Right kidney (tissue), 9 donors: ENCODE measurements around the gene CKAP4.
"Not testable (repeated sequence)": the region's sequence is repeated elsewhere in the genome, so short reads cannot be mapped to it uniquely, and the experiment has no call there.

ENCODE experiments used
- DNase-seq: peaks from one replicate; pipeline ENCODE4 v3.0.0-alpha.2; 2016
- long read RNA-seq, 8 donors: transcript quantifications; one replicate each; lab custom pipeline, GENCODE V29; 2026

CKAP4 gene
- long read RNA-seq, donor 1, transcript CKAP4-201 (2 exons, 3,093 nt) = major isoform, 46 of 54 reads
- long read RNA-seq, donor 1, partial matches to known transcripts = 8 of 54 reads
- long read RNA-seq, donor 1, other reads (novel, unspliced or antisense) = 0 of 54 reads
- long read RNA-seq, donor 2, transcript CKAP4-201 (2 exons, 3,093 nt) = major isoform, 38 of 39 reads
- long read RNA-seq, donor 2, partial matches to known transcripts = 0 of 39 reads
- long read RNA-seq, donor 2, other reads (novel, unspliced or antisense) = 0 of 39 reads
- long read RNA-seq, donor 3, transcript CKAP4-201 (2 exons, 3,093 nt) = major isoform, 20 of 20 reads
- long read RNA-seq, donor 3, partial matches to known transcripts = 0 of 20 reads
- long read RNA-seq, donor 3, other reads (novel, unspliced or antisense) = 0 of 20 reads
- long read RNA-seq, donor 4, transcript CKAP4-201 (2 exons, 3,093 nt) = major isoform, 32 of 39 reads
- long read RNA-seq, donor 4, partial matches to known transcripts = 7 of 39 reads
- long read RNA-seq, donor 4, other reads (novel, unspliced or antisense) = 0 of 39 reads
- long read RNA-seq, donor 5, transcript CKAP4-201 (2 exons, 3,093 nt) = major isoform, 44 of 49 reads
- long read RNA-seq, donor 5, partial matches to known transcripts = 5 of 49 reads
- long read RNA-seq, donor 5, other reads (novel, unspliced or antisense) = 0 of 49 reads
- long read RNA-seq, donor 6, transcript CKAP4-201 (2 exons, 3,093 nt) = major isoform, 35 of 35 reads
- long read RNA-seq, donor 6, partial matches to known transcripts = 0 of 35 reads
- long read RNA-seq, donor 6, other reads (novel, unspliced or antisense) = 0 of 35 reads
- long read RNA-seq, donor 7, transcript CKAP4-201 (2 exons, 3,093 nt) = major isoform, 87 of 87 reads
- long read RNA-seq, donor 7, partial matches to known transcripts = 0 of 87 reads
- long read RNA-seq, donor 7, other reads (novel, unspliced or antisense) = 0 of 87 reads
- long read RNA-seq, donor 8, transcript CKAP4-201 (2 exons, 3,093 nt) = major isoform, 46 of 46 reads
- long read RNA-seq, donor 8, partial matches to known transcripts = 0 of 46 reads
- long read RNA-seq, donor 8, other reads (novel, unspliced or antisense) = 0 of 46 reads

DNA sequence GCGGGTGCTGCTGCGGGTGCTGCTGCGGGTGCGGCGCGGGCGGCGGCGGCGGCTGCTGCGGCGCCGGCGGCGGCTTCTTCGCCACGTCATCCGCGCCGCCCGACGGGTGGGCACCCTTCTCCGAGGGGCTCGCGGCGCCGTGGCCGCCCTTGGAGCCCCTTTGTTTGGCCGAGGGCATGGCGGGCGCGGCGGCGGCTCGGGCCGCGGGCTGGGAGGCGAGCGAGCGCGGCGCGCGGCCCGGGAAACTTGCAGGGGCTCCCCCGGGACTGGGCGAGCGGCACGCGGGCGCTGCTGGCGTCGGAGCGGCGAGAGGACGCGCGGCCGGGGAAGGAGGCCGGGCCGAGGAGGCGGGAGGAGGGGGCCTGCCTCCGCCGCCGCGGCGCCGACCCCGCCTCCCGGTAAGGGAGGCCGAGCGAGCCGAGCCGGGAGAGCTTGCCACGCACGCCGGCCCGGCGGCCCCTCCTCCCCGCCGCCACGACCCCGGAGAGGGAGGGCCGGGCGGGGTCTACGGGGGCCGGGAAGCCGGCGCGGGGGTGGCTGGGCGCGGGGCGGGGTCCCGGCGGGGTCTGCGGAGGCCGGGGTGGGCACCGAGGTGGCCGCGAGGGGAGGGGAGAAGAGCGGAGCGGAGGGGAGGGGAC lies at the start of gene CKAP4:
CKAP4 (minus strand) TSS at position 347 of the 638 bp plus-strand sequence; CDS start at position 178, 169 bp downstream.
- peak; percentile 56 for DNase-seq

DNA sequence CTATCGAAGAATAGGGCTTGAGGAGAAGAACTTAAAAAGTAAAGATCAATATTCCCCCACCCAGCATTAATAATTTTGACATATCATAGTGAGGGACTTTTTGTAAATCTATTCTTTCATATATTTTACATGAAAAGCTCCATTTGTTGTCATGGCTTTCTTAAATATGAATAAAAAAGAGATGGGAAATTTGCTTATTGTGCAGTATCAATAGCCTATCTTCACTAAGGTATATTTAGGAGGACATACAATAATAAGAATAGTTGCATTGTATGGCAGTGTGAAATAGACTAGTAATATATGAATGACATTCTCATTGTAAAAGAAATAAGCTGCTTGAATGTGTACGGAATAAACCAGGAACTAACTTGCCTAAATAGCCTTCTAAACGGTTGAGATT lies 49.3 kb upstream of the CKAP4 start:
- no peak for DNase-seq

DNA sequence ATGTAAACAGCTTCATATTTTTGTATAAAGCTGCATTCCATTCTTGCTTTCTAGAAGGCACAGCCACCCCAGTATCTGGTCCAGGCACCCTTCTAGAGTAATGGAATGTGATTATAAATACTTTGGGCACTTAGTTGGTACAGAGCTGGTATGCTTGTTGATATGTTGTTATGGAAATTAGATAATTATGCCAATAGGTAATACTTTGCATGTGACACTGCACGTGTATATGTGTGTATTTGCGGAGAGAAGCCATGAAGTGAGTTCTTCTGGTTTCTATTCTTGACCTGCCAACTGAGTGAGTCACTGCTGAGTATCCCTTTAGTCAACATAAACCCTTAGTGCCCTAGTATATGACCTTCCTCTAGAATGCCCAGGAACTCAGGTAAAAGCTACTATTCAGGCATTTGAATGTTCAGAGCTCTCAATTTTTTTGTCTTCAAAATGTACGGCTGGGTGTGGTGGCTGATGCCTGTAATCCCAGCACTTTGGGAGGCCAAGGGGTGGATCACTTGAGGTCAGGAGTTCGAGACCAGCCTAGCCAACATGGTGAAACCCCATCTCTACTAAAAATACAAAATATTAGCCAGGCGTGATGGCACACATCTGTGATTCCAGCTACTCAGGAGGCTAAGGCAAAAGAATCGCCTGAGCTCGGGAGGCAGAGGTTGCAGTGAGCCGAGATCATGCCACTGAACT lies 48.5 kb upstream of the CKAP4 start:
- no peak for DNase-seq

GRCh38 chr12:106292339-106292738 lies 44.5 kb upstream of the CKAP4 start:
- no peak for DNase-seq

- DNase-seq = no peak
Observed at GRCh38 chr12:106291342-106291741, 43.5 kb upstream of the CKAP4 start.

GRCh38 chr12:106290666-106291065 lies 42.8 kb upstream of the CKAP4 start:
- DNase-seq = no peak

GRCh38 chr12:106289196-106289681 lies 41.4 kb upstream of the CKAP4 start:
- DNase-seq = no peak

DNA sequence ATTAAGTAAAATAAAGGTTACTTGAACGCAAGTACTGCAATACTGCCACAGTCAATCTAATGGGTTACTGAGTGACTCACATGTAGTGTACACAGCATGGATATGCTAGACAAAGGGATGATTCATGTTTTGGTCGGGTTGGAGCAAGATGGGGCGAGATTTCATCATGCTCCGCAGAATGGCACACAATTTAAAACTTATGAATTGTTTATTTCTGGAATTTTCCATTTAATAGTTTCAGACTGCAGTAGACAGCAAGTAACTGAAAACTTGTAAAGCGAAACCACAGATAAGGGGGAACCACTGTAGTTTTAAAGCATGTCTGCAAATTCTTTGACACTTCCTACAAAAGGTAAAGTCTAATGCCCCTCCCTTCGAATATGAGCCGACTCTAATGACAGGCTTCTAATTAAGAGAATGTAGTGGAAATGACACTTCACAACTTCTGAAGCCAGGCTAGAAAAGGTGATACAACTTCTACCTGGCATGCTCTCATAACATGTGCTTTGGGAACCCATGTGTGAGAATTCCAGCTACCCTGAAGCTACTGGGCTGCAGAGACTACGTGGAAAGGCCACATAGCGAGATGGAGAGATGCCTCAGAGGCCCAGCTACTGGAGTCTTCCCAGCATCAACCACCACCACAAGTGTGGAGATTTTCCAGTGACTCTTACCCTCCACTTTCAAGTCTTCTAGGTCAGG lies 40.8 kb upstream of the CKAP4 start:
- no peak for DNase-seq

GRCh38 chr12:106288101-106288493 lies 40.3 kb upstream of the CKAP4 start:
- DNase-seq = no peak

- no peak for DNase-seq
Observed at GRCh38 chr12:106287364-106287763, 39.5 kb upstream of the CKAP4 start.

DNA sequence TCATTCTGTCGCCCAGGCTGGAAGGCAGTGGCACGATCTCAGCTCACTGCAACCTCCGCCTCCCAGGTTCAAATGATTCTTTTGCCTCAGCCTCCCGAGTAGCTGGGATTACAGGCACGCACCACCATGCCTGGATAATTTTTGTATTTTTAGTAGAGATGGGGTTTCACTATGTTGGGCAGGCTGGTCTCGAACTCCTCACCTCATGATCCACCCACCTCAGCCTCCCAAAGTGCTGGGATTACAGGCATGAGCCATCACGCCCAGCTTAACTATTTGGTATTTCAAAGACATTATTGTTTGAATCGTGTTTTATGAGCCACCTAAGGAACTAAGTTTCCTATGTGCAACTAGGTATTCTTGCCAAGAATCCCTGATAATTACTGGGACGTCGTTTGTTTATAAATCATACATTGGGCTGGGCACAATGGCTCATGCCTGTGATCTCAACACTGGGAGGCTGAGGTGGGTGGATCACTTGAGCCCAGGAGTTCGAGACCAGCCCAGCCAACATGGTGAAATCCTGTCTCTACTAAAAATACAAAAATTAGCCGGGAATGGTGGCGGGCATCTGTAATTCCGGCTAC lies 38.8 kb upstream of the CKAP4 start:
- DNase-seq = not testable (repeated sequence)

GRCh38 chr12:106285982-106286381 lies 38.2 kb upstream of the CKAP4 start:
- DNase-seq = no peak

- no peak for DNase-seq
Observed at GRCh38 chr12:106284358-106285105, 36.7 kb upstream of the CKAP4 start.

DNA sequence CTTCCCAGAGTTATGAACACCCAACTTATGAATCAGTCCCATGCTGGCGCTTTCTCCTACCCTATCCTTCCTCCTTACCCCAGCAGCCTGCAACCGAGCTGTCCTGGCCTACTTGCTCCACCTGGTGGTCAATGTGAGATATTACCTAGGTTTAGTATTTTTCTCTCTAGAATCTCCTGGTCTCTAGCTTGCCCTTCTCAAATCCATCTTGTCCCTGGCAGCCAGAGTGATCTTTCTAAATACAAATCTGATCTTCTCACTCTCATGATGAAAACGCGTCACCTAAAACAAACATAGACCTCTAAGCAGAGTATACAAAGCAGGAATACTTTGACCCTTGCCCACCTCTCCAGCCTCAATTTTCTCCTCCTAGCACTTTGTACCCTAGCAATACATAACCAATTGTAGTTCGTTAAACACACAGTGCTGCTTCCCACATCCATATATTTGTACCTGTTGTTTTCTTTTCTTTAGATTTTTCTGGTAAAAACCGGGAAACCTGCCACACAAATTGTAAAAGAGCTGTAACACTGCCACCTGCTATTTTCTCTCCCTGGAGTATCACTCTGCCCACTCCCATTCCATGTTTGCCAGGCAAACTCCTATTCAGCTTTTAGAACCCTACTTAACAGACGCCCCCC lies 34.8 kb upstream of the CKAP4 start:
- peak; percentile 20 for DNase-seq

DNA sequence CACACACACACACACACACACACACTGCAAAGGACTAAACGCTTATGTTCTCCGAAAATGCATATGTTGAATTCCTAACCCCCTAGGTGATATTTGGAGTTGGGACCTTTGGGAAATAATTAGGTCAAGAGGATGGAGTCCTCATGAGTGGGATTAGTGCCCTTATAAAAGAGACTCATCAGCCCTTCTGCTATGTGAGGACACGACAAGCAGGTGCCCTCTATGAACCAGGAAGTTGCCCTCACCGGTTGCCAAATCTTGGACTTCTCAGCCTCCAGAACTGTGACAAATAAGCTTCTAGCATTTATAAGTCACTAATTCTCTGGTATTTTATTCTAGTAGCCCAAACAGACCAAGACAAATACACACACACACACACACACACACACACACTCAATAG lies 34.0 kb upstream of the CKAP4 start:
- DNase-seq = no peak

- no peak for DNase-seq
Observed at GRCh38 chr12:106281056-106281782, 33.4 kb upstream of the CKAP4 start.

GRCh38 chr12:106280106-106280505 lies 32.3 kb upstream of the CKAP4 start:
- DNase-seq = no peak

DNA sequence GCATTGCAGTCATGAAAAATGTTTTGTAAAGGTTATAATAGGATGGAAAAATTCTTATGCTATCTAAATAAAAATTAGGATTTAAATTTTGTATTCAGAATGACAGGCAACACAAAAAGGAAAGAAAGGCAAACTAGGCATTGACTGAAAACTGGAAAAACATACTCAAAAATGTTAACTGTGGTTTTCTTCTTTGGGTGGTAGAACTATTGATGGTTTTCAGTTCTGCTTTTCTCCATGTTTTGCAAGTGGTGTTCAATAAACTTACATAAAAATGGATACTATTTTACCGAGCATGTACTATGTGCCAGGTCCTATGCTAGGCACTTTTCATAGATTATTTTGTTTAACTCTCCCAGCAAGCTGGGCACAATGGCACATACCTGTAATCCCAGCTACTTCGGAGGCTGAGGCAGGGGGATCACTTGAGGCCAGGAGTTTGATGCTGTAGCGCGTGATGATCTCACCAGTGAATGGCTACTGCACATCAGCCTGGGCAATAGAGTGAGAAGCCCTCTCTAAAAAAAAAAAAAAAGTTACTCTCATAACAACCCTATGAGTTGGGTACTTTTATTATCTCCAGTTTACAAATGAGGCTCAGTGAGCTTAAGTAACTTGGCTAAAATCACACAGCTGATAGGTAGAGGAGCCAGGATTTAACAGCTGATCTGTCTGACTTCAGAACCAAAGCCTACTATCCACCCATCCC lies 28.4 kb upstream of the CKAP4 start:
- no peak for DNase-seq
